ENCODE results near the gene NPTN.

NPTN gene

GRCh38 chr15:73569361-73569760 is 63.8 kb downstream of the NPTN start:
- Histone ChIP-seq H3K79me2 (ENCODE audit: low read length) (no peaks in the 10 kb centered on the region), H3K27me3 (replicated peaks; ENCODE audit: insufficient read depth, low read length) (no peaks in the 10 kb centered on the region), H3K27ac (ENCODE audit: low read length) (no peak overlapping the region), H3K9ac (ENCODE audit: low read length) (no peak overlapping the region), H3K9me3 (replicated peaks; ENCODE audit: insufficient read depth, low read length) (no peaks in the 10 kb centered on the region), H3K4me1 (ENCODE audit: low read length) (no peaks in the 10 kb centered on the region), H3K9me2 (replicated peaks; ENCODE audit: insufficient read depth, low read length) (no peaks in the 10 kb centered on the region), H4K20me1 (ENCODE audit: insufficient read depth, low read length) (no peaks in the 10 kb centered on the region), H3F3A (ENCODE audit: insufficient read depth, low read length) (no peaks in the 10 kb centered on the region), H2AFZ (ENCODE audit: low read length) (no peak overlapping the region), H3K4me2 (ENCODE audit: low read depth, low read length) (no peak overlapping the region), H3K36me3 (replicated peaks; ENCODE audit: insufficient read depth, low read length) (no peaks in the 10 kb centered on the region), H3K4me3 (ENCODE audit: low read length) (no peak overlapping the region)
- TF ChIP-seq EZH2phosphoT487 (IDR thresholded peaks at IDR 0.05; ENCODE audit: low read length) = no peak
- TF ChIP-seq, protein P1, sequence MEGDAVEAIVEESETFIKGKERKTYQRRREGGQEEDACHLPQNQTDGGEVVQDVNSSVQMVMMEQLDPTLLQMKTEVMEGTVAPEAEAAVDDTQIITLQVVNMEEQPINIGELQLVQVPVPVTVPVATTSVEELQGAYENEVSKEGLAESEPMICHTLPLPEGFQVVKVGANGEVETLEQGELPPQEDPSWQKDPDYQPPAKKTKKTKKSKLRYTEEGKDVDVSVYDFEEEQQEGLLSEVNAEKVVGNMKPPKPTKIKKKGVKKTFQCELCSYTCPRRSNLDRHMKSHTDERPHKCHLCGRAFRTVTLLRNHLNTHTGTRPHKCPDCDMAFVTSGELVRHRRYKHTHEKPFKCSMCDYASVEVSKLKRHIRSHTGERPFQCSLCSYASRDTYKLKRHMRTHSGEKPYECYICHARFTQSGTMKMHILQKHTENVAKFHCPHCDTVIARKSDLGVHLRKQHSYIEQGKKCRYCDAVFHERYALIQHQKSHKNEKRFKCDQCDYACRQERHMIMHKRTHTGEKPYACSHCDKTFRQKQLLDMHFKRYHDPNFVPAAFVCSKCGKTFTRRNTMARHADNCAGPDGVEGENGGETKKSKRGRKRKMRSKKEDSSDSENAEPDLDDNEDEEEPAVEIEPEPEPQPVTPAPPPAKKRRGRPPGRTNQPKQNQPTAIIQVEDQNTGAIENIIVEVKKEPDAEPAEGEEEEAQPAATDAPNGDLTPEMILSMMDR (IDR thresholded peaks at IDR 0.05; ENCODE audit: low read length) = no peak
- no peak for TF ChIP-seq EZH2 (optimal IDR thresholded peaks at IDR 0.05; ENCODE audit: low read depth, low read length)
- no peak for DNase-seq

DNA sequence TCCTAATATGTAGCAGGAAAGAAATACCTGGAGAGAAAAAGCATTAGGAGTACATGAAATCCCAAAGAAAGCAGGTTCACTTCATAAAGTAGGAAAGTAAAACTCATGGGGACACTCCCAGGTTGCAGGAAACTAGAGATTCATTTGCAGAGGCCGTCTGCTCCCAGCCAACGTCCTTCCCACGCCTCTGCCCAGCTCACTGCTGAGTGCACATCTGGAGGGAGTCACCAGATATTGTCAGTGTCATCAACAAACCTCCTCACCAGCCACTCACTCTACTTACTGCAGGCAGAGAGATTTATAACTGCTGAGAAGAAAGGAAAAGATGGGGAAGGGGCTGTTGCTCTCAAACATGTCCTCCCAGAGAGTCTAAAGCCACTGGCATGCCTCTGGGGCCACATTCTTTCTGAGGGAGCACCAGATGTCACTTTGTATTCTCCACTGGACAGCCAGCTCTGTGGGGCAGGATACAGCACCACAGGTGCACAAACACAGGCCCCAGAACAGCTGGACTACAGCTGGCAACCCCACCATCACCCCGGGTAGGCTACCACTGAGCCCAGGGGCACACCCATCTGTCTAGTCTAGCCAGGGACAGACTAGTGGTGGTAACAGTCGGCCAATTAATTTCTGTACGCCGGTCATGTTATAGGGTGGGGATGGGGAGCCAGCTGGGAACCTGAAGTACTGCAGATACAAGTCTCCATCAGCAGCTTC is 64.5 kb downstream of the NPTN start:
- no peaks in the 10 kb centered on the region for H3K27me3 ChIP-seq (replicated peaks; ENCODE audit: insufficient read depth, low read length)
- DNase-seq = no peak
- H3F3A ChIP-seq (ENCODE audit: insufficient read depth, low read length) = no peaks in the 10 kb centered on the region
- H3K4me3 ChIP-seq (ENCODE audit: low read length) = no peak overlapping the region
- no peaks in the 10 kb centered on the region for H3K79me2 ChIP-seq (ENCODE audit: low read length)
- no peaks in the 10 kb centered on the region for H3K9me3 ChIP-seq (replicated peaks; ENCODE audit: insufficient read depth, low read length)
- H4K20me1 ChIP-seq (ENCODE audit: insufficient read depth, low read length) = no peaks in the 10 kb centered on the region
- H2AFZ ChIP-seq (ENCODE audit: low read length) = no peak overlapping the region
- no peak overlapping the region for H3K4me2 ChIP-seq (ENCODE audit: low read depth, low read length)
- no peak overlapping the region for H3K9ac ChIP-seq (ENCODE audit: low read length)
- H3K36me3 ChIP-seq (replicated peaks; ENCODE audit: insufficient read depth, low read length) = no peaks in the 10 kb centered on the region
- no peak for TF ChIP-seq EZH2 (optimal IDR thresholded peaks at IDR 0.05; ENCODE audit: low read depth, low read length)
- TF ChIP-seq, protein P1 (IDR thresholded peaks at IDR 0.05; ENCODE audit: low read length) = no peak
- H3K4me1 ChIP-seq (ENCODE audit: low read length) = no peaks in the 10 kb centered on the region
- H3K9me2 ChIP-seq (replicated peaks; ENCODE audit: insufficient read depth, low read length) = no peaks in the 10 kb centered on the region
- no peak overlapping the region for H3K27ac ChIP-seq (ENCODE audit: low read length)

GRCh38 chr15:73567020-73567419 is 66.2 kb downstream of the NPTN start:
- Histone ChIP-seq H4K20me1 (ENCODE audit: insufficient read depth, low read length) (no peaks in the 10 kb centered on the region), H3K36me3 (replicated peaks; ENCODE audit: insufficient read depth, low read length) (no peaks in the 10 kb centered on the region), H3K4me3 (ENCODE audit: low read length) (no peak overlapping the region), H3K9me3 (replicated peaks; ENCODE audit: insufficient read depth, low read length) (no peaks in the 10 kb centered on the region), H3K27ac (ENCODE audit: low read length) (no peak overlapping the region), H3K27me3 (replicated peaks; ENCODE audit: insufficient read depth, low read length) (no peaks in the 10 kb centered on the region), H3K4me1 (ENCODE audit: low read length) (no peaks in the 10 kb centered on the region), H3K79me2 (ENCODE audit: low read length) (no peaks in the 10 kb centered on the region), H3K9me2 (replicated peaks; ENCODE audit: insufficient read depth, low read length) (no peaks in the 10 kb centered on the region), H3K9ac (ENCODE audit: low read length) (no peak overlapping the region), H2AFZ (ENCODE audit: low read length) (no peak overlapping the region), H3F3A (ENCODE audit: insufficient read depth, low read length) (no peaks in the 10 kb centered on the region), H3K4me2 (ENCODE audit: low read depth, low read length) (no peak overlapping the region)
- TF ChIP-seq EZH2phosphoT487 (IDR thresholded peaks at IDR 0.05; ENCODE audit: low read length) = no peak
- TF ChIP-seq EZH2 (optimal IDR thresholded peaks at IDR 0.05; ENCODE audit: low read depth, low read length) = no peak
- TF ChIP-seq, protein P1 (IDR thresholded peaks at IDR 0.05; ENCODE audit: low read length) = no peak
- DNase-seq = no peak
